Activated CD4-positive, alpha-beta memory T cell treated with anti-CD3 and anti-CD28 coated beads for 36 hours (primary cell): ENCODE data around the gene UBE2L3. TPM values are rescaled to one million over a fixed set of nuclear protein-coding genes. Genes with fewer than 3 reads are reported as not detected.
"Not testable (repeated sequence)": the region's sequence is repeated elsewhere in the genome, so short reads cannot be mapped to it uniquely, and the experiment has no call there.

Source experiments
- CTCF ChIA-PET: fragments of 350-600 bp; sonication (Branson Sonifier 250); formaldehyde crosslinking; loops from one replicate; lab custom pipeline; 2021; ENCODE audit warnings: antibody characterized with exemption, inconsistent platforms; lab: Charles Lee
- POLR2A ChIA-PET: fragments of 350-600 bp; sonication (Branson Sonifier 250); formaldehyde crosslinking; loops from one replicate; lab custom pipeline; 2021; ENCODE audit warnings: antibody characterized with exemption; lab: Charles Lee
- DNase-seq: peaks from one replicate; pipeline ENCODE4 v3.0.0-alpha.2; 2020
- H3K27ac Mint-ChIP-seq: one replicate; pipeline ENCODE4 v1.8.0; 2021; ENCODE audit warnings: mixed read lengths
- H3K27me3 Mint-ChIP-seq: one replicate; pipeline ENCODE4 v1.8.0; 2021; ENCODE audit warnings: mixed read lengths
- H3K36me3 Mint-ChIP-seq: one replicate; pipeline ENCODE4 v1.8.0; 2021; ENCODE audit warnings: mixed read lengths
- H3K4me1 Mint-ChIP-seq: one replicate; pipeline ENCODE4 v1.8.0; 2021; ENCODE audit warnings: low read depth, mixed read lengths
- H3K4me3 Mint-ChIP-seq: one replicate; pipeline ENCODE4 v1.8.0; 2021; ENCODE audit warnings: mild to moderate bottlenecking, mixed read lengths
- H3K9me3 Mint-ChIP-seq: one replicate; pipeline ENCODE4 v1.8.0; 2021; ENCODE audit warnings: mixed read lengths
- intact Hi-C: fragments of 100-400 bp; cut with micrococcal nuclease; formaldehyde crosslinking; loops from one replicate; pipeline ENCODE4 v1.15.1; 2023
- total RNA-seq, 2 experiments: library from RNA; stranded (reverse); gene quantifications; one replicate each; pipeline ENCODE4 v1.2.3, GENCODE V29; 2021

UBE2L3 gene
- total RNA-seq, 2 experiments from 2014 or later: 52.4 to 53.1 TPM

DNA sequence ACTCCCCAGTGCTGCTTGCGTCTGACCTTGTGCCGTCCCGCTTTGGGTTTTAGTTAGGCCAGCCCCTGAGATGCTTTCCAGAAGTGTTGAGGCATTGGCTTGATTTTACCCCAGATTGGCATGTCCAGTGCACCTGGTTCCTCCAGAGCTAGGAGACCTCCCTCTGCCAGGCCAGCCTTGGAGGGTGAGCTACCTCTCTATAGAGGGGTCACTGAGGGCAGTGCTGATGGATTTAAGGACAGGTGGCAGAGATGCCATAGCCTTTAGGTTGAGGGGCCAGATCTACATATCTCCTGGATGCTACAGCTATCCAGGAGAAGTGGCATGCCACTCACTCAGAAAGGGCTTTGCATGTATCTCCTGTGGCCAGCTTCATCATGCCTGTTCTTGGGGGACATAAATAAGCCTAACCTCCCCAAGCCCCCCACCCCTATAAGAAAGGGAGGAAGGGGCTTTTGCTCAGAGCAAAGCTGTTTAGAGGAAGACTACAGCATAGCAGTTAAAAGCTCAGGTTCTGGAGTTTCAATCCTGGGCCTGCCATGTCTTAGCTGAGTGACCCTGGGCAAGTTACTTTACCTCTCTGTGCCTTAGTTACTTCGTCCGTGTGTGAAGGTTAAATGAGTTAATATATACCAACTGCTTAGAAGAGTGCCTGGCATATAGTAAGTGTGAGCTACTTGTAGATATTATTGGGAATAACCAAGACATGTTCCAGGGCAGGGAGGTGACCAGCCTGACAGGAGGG is 6.4 kb downstream of the UBE2L3 start:
- ChIA-PET CTCF (interaction anchor here (0.5 to 2.0 kb wide), 4 partner anchors 13 to 73 kb away, joined by 4 to 7 read pairs (median 6); no protein-coding TSS in a partner anchor), POLR2A (interaction anchor here (2.8 kb wide), 1 partner anchor 14 kb away, joined by 17 read pairs; no protein-coding TSS in a partner anchor)
- Mint-ChIP-seq H3K36me3 (peaks cover 22% of the 10 kb centered on the region), H3K4me1 (peaks cover 77% of the 10 kb centered on the region), H3K27ac (peak overlapping the region; percentile 60), H3K9me3 (no peaks in the 10 kb centered on the region), H3K4me3 (no peak overlapping the region), H3K27me3 (no peaks in the 10 kb centered on the region)
- no peak for DNase-seq
- intact Hi-C loops: no loop called here

- H3K27ac Mint-ChIP-seq: no peak overlapping the region
- intact Hi-C loops: no loop called here
- CTCF ChIA-PET: interaction anchor here (1.2 kb wide), 1 partner anchor 14 kb away, joined by 3 read pairs; no protein-coding TSS in a partner anchor
- H3K9me3 Mint-ChIP-seq: no peaks in the 10 kb centered on the region
- H3K4me1 Mint-ChIP-seq: peaks cover 46% of the 10 kb centered on the region
- peaks cover 4% of the 10 kb centered on the region for H3K36me3 Mint-ChIP-seq
- no peak for DNase-seq
- no peak overlapping the region for H3K4me3 Mint-ChIP-seq
- POLR2A ChIA-PET: interaction anchor here (0.7 to 1.4 kb wide), 2 partner anchors 9 to 13 kb away, joined by 3 to 4 read pairs; no protein-coding TSS in a partner anchor
- no peaks in the 10 kb centered on the region for H3K27me3 Mint-ChIP-seq
Observed at GRCh38 chr22:21579474-21579851, 11.9 kb downstream of the UBE2L3 start.

- H3K4me3 Mint-ChIP-seq, POLR2A ChIA-PET, H3K27me3 Mint-ChIP-seq, H3K9me3 Mint-ChIP-seq, H3K36me3 Mint-ChIP-seq, H3K27ac Mint-ChIP-seq, DNase-seq: not testable (repeated sequence)
- CTCF ChIA-PET: interaction anchor here (0.7 kb wide), 1 partner anchor 49 kb away, joined by 3 read pairs; no protein-coding TSS in a partner anchor
- peaks cover 52% of the 10 kb centered on the region for H3K4me1 Mint-ChIP-seq
- intact Hi-C loops: loop anchor here (5.0 kb wide), 1 partner anchor 578 kb away; the partner anchor contains the start of gene THAP7
Observed at GRCh38 chr22:21580623-21581007, 13.1 kb downstream of the UBE2L3 start.

GRCh38 chr22:21581009-21581713 is 13.6 kb downstream of the UBE2L3 start:
- H3K36me3 Mint-ChIP-seq, POLR2A ChIA-PET: not testable (repeated sequence)
- peaks cover 50% of the 10 kb centered on the region for H3K4me1 Mint-ChIP-seq

DNA sequence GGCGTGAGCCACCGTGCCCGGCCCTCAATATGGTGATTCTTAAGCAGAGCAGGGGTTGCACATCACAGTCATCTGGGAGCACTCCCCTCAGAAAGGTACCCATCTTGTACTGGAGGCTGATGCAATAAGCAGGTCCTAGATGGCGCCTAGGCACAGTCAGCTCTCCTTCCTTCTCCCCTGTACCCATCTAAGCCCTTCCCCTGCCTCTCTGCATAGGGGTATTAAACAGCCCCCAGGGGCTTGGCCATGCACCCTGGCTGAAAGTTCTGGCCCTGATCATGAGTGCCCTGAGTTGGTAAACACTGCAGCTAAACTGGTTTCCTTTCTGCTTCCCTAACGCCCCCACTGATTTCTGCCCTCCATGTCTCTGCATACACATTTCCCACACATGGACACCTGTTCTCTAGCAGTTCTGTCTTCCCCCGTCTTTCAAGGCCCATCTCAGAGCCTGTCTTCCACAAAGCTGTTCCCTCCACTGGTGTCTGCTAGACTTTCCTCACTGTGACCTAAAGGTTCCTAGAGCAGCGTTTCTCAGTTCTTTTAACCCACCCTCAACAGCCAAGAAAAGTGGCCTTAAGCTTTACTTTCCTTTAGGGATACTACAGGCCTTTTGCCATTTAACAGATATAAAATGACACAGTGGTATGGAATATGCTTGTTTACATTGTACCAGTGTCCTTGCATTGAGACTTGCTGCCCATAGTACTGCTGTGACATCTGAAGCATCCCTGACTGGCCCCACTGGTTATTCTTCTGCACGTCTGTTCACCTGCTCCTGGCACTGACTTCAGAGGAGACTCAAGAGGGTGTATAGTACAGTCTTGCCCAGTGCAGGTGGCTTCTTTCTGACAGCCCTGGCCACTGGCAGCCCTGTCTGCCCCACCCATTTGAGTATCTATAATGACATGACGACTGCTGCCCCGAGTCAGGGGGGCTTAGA is 15.6 kb downstream of the UBE2L3 start:
- ChIA-PET CTCF (interaction anchor here (1.5 kb wide), 1 partner anchor 60 kb away, joined by 3 read pairs; no protein-coding TSS in a partner anchor), POLR2A (interaction anchor here (0.6 kb wide), 1 partner anchor 73 kb away, joined by 3 read pairs; no protein-coding TSS in a partner anchor)
- no peak for DNase-seq

More at GRCh38 chr22:21581009-21581713, 13.6 kb downstream of the UBE2L3 start:
- not testable (repeated sequence) for H3K27ac Mint-ChIP-seq, DNase-seq, H3K4me3 Mint-ChIP-seq, H3K9me3 Mint-ChIP-seq, H3K27me3 Mint-ChIP-seq
- CTCF ChIA-PET: interaction anchor here (0.7 kb wide), 2 partner anchors 46 to 48 kb away, joined by 3 read pairs; no protein-coding TSS in a partner anchor
- intact Hi-C loops: loop anchor here (5.0 kb wide), 1 partner anchor 579 kb away; the partner anchor contains the start of gene THAP7

GRCh38 chr22:21585389-21585788 is 17.9 kb downstream of the UBE2L3 start:
- H3K4me3 Mint-ChIP-seq: no peak overlapping the region
- POLR2A ChIA-PET: no interaction called here
- H3K27ac Mint-ChIP-seq: no peak overlapping the region
- DNase-seq: no peak
- CTCF ChIA-PET: no interaction called here
- H3K9me3 Mint-ChIP-seq: no peaks in the 10 kb centered on the region
- intact Hi-C loops: loop anchor here (5.0 kb wide), 1 partner anchor 42 kb away; no protein-coding TSS in a partner anchor
- no peaks in the 10 kb centered on the region for H3K27me3 Mint-ChIP-seq
- peaks cover 4% of the 10 kb centered on the region for H3K36me3 Mint-ChIP-seq
- peaks cover 53% of the 10 kb centered on the region for H3K4me1 Mint-ChIP-seq

More for the DNA sequence above, 15.6 kb downstream of the UBE2L3 start:
- no peak overlapping the region for H3K4me3 Mint-ChIP-seq
- intact Hi-C loops: loop anchor here (5.0 kb wide), 1 partner anchor 581 kb away; the partner anchor contains the start of gene THAP7
- peaks cover 53% of the 10 kb centered on the region for H3K4me1 Mint-ChIP-seq
- H3K9me3 Mint-ChIP-seq: no peaks in the 10 kb centered on the region
- H3K27me3 Mint-ChIP-seq: no peaks in the 10 kb centered on the region
- H3K27ac Mint-ChIP-seq: peak overlapping the region; percentile 74
- H3K36me3 Mint-ChIP-seq: no peaks in the 10 kb centered on the region

DNA sequence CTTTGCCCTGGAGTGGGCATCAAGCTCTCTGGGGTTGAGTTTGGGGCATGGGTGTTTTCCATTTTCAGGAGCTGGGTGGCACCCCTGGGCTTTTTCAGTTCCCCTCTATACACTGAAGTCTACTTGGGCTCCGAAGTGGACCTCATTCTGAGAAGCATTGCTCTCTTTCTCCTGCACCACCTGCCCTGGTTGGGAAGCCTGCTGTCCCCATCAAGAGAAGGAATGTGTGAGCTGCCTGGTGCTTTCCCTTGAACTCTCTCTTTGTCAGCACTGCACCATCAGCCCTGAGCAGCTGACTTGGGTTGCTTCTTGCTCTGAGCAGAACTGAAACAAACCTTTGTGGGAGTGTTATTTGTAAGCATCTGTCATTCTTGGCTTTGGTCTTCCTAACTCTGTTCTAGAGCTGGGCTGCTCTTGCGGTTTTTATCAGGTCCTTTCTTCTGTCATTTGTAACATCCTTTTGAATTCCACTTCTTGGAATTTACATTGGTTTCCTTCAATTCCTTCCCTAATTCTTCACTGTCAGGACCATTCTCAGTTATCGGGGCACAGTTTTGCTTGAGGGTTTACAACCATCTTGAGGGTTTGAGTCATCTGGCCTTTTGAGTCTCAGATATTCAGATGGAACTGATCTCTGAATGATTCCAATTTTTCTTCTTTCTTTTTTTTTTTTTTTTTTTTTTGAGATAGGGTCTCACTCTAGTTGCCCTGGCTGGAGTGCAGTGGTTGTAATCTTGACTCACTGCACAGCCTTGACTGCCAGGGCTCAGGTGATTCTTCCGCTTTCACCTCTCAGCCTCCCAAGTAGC is 20.5 kb downstream of the UBE2L3 start:
- H3K4me3 Mint-ChIP-seq: no peak overlapping the region

GRCh38 chr22:21589396-21589795 is 21.9 kb downstream of the UBE2L3 start:
- no peak for DNase-seq
- Mint-ChIP-seq H3K27me3 (no peaks in the 10 kb centered on the region), H3K4me3 (no peak overlapping the region), H3K36me3 (peaks cover 20% of the 10 kb centered on the region), H3K27ac (no peak overlapping the region), H3K4me1 (peaks cover 64% of the 10 kb centered on the region), H3K9me3 (no peaks in the 10 kb centered on the region)
- ChIA-PET POLR2A (no interaction called here), CTCF (interaction anchor here (0.7 to 1.3 kb wide), 2 partner anchors 43 to 48 kb away, joined by 3 to 4 read pairs; partner anchors contain the start of gene CCDC116)
- intact Hi-C loops: loop anchor here (5.0 kb wide), 1 partner anchor 38 kb away; no protein-coding TSS in a partner anchor

More for the DNA sequence above, 20.5 kb downstream of the UBE2L3 start:
- Mint-ChIP-seq H3K27me3 (no peaks in the 10 kb centered on the region), H3K27ac (peak overlapping the region; percentile 74), H3K9me3 (no peaks in the 10 kb centered on the region), H3K4me1 (peaks cover 57% of the 10 kb centered on the region), H3K36me3 (peaks cover 6% of the 10 kb centered on the region)
- POLR2A ChIA-PET: interaction anchor here (0.7 to 2.4 kb wide), 8 partner anchors 8 to 54 kb away, joined by 3 to 17 read pairs (median 4); partner anchors contain the start of genes SDF2L1 and YDJC
- DNase-seq: peak; percentile 80
- intact Hi-C loops: loop anchor here (1.0 to 5.0 kb wide), 2 partner anchors 17 to 39 kb away; no protein-coding TSS in a partner anchor
- CTCF ChIA-PET: interaction anchor here (0.7 to 2.3 kb wide), 6 partner anchors 9 to 59 kb away, joined by 3 to 20 read pairs (median 6); partner anchors contain the start of genes SDF2L1 and YDJC

GRCh38 chr22:21590809-21591641 is 23.5 kb downstream of the UBE2L3 start:
- intact Hi-C loops: no loop called here
- ChIA-PET CTCF (interaction anchor here (0.9 kb wide), 2 partner anchors 20 to 51 kb away, joined by 3 read pairs; partner anchors contain the start of gene SDF2L1), POLR2A (no interaction called here)
- no peak for DNase-seq
- Mint-ChIP-seq H3K27me3 (no peaks in the 10 kb centered on the region), H3K27ac (no peak overlapping the region), H3K9me3 (no peaks in the 10 kb centered on the region), H3K36me3 (peaks cover 36% of the 10 kb centered on the region), H3K4me1 (peaks cover 53% of the 10 kb centered on the region), H3K4me3 (no peak overlapping the region)
